K562 treated with DMSO at 1 percent for 4 hours (cell line): ENCODE data around the gene ANO8. TPM values are rescaled to one million over a fixed set of nuclear protein-coding genes. Genes with fewer than 3 reads are reported as not detected.

ENCODE experiments used
- total RNA-seq: library from RNA; unstranded; fragments of 300-600 nt; gene quantifications from 2 replicates; pipeline ENCODE4 v1.2.3, GENCODE V29; 2022; ENCODE audit not compliant: insufficient read depth

Gene ANO8, protein sequence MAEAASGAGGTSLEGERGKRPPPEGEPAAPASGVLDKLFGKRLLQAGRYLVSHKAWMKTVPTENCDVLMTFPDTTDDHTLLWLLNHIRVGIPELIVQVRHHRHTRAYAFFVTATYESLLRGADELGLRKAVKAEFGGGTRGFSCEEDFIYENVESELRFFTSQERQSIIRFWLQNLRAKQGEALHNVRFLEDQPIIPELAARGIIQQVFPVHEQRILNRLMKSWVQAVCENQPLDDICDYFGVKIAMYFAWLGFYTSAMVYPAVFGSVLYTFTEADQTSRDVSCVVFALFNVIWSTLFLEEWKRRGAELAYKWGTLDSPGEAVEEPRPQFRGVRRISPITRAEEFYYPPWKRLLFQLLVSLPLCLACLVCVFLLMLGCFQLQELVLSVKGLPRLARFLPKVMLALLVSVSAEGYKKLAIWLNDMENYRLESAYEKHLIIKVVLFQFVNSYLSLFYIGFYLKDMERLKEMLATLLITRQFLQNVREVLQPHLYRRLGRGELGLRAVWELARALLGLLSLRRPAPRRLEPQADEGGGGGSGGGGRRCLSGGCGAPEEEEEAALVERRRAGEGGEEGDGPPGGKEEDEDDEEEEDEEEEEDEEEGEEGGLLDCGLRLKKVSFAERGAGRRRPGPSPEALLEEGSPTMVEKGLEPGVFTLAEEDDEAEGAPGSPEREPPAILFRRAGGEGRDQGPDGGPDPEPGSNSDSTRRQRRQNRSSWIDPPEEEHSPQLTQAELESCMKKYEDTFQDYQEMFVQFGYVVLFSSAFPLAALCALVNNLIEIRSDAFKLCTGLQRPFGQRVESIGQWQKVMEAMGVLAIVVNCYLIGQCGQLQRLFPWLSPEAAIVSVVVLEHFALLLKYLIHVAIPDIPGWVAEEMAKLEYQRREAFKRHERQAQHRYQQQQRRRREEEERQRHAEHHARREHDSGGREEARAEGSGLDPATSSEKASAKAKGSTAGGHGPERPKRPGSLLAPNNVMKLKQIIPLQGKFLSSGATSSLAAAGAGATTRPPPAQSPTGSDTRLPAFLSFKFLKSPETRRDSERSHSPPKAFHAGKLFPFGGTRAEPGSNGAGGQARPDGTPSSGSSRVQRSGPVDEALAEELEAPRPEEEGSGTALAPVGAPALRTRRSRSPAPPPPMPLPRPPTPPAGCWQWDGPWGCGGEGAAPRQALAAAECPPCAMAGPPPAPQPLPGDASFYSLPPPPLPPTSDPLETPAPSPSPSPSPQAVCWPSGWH
- 7.5 and 12.0 TPM in 2 replicates for total RNA-seq

DNA sequence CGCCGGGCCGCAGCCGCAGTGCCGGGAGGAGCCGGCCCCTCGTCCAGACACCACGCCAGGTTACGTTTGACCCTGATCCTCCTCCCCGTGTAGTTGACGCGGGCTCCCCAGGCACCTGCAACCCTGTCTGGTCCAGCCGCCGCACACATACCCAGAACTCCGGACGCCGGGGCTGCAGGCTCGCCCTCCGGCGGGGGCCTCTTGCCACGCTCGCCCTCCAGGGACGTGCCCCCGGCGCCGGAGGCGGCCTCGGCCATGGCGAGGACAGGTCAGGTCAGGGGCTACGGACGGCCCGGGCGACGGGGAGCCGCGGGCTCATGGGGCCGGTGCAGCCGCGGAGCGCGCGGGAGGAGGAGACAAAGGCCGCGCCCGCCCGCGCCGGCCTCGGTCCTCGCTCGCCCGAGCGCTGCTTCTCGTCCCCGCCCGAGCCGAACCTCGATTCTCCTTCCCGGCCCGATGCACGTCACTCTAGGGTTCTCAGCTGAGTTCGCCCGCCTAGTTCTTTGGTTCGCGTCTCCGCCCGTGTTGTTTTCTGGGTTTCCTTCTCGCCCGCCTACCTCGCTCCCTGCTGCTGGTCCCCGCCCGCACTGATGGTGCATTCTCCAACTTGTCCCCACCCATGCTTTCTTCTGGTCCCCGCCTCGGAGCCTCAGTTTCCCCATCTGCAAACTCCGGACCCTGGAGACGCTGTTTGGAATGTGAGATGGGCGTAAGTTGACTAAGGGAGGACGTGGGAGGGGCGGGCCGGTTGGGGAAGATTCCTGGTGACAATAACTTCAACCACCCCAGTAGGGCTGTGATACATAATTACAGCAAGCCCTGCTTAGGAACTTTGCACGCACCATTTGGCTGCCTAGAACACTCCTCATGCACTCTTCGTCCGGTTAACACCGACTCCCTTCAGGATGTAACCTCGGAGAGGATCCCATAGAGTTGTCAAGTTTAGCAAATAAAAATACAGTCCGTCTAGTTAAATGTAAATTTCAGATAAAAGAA is at the start of gene ANO8:
Gene ANO8 (minus strand): TSS at position 442 of the 996 bp plus-strand sequence. CDS start 185 bp downstream, at position 257.

DNA sequence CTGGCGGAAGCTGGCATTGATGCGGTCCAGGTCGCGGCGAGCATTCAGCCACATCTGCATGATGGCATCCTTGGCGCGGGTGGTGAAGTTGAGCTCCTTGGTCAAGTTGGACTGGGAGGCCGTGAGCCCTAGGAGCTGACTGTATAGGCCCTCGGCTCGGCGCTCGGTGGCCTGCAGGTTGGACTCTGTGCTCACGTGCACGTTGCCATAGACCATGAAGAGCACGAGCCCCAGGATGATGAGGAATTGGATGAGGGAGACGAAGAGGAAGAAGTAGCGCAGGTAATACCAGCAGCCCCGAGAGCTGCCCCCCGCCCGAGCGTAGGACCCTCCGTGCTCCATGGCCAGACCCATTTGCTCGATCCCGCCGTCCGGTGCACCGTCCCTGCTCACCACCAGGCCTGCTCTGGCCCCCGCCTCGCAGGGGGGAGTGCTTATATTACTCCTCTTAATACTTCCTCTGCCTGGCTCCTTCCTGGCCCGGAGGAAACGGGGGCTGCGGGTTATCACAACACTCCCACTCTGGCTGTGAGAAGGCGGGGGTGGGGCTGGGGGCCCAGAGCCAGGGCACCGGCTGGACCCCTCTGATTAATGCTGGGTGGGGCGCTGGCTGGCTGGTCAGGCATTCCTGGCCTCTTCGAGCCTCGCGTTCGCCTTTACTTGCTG is 42.4 kb upstream of the ANO8 start, which contains the start of gene PLVAP:
Gene PLVAP (minus strand): TSS at position 408 of the 666 bp plus-strand sequence. CDS start 54 bp downstream, at position 354.

DNA sequence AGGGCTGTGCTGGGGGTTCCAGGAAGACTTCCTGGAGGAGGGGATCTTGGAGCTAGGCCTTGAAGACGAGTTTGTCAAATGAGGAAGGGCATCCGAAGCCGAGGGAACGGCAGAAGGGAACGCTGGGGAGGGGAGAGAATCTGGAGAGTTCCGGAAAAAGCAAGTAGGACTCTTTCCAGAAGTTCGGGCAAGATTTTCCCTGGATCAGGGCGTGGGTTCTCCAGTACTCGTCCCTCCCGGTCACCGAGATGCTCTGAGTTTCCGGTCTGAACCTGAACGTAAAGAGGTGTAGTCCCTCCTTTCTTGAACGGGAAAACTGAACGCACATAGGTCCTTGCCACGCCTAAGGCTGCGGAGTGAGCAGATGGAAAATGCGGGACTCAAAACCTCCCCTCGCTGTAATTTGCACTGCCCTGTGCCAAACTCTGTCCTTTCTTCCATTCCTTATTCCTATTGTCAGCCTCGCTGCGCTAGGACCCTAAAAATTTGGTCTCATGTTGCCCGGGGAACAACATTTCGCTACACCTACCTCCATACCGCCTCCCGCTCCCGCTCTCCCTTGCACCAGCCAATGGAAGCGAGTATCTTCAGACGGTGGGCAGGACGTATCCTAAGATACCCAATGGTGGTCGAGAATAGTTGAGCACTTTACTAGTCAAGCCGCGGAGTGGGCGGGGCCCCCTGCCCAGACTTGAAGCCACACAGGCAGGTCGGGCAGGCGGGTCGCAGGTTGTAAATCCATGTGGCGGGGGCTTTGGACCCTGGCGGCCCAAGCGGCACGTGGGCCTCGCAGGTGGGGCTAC is 2.4 kb upstream of the ANO8 start, which contains the start of gene GTPBP3:
Gene GTPBP3 (plus strand): TSS at position 682 of the 803 bp plus-strand sequence. CDS start 59 bp downstream, at position 741.

DNA sequence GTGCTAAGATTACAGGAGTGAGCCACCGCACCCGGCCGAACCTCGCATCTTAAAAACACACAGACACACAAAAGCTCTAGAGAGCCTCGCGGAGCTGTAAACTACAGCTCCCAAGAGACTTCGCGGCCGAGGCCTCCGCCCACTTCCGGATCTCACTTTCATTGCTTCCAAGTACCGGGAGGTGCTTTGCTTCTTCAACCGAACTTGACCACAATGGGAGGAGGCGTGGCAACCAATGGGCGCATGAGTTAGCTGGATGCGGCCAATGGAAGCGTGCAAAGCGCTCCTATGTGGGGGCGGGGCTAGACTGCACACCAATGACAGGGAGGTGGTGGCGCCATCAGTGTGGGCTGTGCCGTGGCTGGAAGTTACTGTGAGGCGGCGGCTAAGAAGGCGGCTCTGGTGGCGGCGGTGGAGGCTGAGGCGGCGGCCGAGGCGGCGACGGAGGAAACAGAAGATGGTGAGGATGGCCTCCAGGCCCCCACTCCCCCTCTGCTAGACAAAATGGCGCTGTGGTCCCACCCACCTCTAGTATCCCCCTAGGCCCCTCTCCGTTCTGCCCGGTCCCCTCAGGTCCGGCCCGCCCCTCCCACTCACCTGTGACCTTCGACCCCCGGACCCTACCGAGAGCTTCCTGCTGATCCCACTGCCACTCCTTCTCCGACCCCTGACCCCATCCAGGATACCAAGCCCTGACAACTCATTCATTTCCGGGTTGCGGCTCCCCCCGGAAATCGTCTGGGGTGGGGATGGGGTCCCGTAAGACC is 25.3 kb downstream of the ANO8 start, which contains the start of gene DDA1:
Gene DDA1 (plus strand): TSS at position 366 of the 767 bp plus-strand sequence. CDS start 92 bp downstream, at position 458.

DNA sequence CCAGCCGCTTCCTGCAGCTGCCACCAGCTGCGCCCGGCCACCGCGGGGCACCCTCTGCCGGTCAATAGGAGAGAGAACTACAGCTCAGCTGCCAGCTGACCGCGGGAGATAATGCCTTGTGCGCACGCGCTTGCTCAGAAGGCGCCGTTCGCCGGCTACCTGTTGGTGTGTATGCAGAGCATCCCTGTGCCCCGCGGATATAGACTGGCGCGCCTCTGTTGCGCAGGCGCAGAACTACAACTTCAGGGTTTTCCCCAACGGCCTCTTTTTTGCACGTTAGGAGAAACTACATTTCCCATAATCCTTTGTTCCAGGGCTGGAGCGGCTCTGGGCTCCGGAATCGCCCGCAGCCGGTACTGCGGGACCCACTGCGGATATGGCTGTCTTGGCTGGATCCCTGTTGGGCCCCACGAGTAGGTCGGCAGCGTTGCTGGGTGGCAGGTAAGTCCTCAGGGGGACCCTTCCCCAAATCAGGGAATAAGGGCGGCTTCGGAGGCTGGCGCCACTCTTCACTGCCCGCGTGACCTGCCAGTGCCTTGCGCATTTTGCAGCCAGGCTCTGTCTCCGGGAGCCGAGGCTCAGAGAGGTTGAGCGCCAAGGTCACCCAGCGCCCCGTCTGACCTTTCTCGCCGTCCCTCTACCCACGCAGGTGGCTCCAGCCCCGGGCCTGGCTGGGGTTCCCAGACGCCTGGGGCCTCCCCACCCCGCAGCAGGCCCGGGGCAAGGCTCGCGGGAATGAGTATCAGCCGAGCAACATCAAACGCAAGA is 29.0 kb downstream of the ANO8 start, which contains the start of gene MRPL34:
Gene MRPL34 (plus strand): TSS at position 356 of the 768 bp plus-strand sequence. CDS start 21 bp downstream, at position 377.

DNA sequence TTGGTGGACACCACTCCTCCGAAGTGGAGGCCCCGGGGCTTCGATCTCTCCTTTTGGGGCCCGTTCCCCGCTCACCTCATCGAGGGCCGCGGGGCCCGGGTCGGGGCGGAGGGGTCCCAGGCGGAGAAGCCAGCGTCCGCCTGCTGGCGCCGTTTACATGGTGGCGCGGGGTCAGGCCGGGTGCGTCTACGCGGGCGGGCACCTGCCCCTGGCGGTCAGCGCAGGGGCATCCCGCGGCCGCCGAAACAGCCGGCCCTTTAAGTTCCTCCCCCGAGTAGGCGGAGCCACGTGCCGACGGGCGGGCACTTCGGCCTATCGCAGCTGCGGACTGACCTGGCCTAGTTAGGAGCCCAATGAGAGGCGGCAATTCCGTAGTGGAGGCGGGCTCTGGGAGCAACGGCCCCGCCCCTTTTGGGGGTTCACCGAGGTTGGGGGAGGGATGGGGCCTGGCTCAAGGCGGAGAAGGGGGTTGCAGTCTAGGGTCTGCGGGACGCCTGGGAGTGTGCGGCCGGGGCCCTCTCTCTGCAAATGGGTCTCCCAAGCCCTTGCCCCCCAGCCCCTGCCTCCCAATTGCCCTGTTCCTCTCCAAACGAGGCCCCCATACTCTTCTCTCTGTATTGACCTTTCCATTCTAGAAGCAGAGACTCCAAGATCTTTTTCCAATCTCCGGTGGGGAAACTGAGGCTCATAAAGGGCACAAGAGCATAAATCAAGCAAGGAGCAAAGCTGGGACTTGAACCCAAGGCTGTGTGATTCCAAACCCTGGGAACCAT is 31.3 kb downstream of the ANO8 start, which contains the start of gene ABHD8:
Gene ABHD8 (minus strand): TSS at position 259 of the 773 bp plus-strand sequence. CDS start 1,809 bp downstream, outside the sequence.

DNA sequence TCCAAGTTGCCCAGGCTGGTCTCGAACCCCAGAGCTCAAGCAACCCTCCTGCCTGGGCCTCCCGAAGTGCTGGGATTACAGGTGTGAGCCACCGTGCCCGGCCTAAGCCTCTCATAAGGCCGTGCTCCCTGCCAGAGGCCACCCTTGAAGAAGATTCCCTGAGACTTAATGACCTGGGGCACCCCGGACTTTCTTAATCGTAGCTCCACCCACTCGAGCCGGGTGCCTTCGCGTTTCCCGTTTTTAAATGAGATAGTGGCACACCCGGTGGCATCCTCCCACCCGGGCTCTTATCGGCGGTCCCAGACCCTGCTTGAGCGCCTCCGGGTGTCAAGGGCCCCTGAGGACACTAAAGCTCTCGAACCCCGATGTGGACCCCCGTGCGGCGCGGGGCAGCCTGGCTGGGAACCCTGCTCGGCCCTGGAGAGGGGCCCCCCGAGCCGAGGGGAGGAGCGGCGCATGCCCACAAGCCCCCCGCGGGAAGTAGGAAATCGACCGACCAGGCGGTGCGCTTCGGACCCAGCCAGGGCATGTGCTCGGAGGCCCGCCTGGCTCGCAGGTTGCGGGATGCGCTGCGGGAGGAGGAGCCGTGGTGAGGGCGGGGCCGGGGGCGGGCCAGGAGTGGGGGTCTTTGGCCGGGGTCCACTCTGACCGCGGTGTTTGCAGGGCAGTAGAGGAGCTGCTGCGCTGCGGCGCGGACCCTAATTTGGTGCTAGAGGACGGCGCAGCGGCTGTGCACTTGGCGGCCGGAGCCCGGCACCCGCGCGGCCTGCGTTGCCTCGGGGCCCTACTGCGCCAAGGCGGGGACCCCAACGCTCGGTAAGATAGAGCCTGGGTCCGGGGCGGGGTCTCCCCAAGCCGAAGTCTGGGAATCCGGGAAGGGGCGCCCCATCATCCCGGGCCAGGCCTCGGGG is 53.0 kb downstream of the ANO8 start, which contains the start of gene ANKLE1:
Gene ANKLE1 (plus strand): TSS at position 511 of the 914 bp plus-strand sequence. CDS start 20 bp downstream, at position 531.

Other genes with a start within 250 kb of the ANO8 start
- 39.2 and 46.9 TPM in 2 replicates for gene USE1, start 119.5 kb downstream of the ANO8 start, total RNA-seq
- 60.4 and 70.3 TPM in 2 replicates for gene OCEL1, start 108.6 kb downstream of the ANO8 start, total RNA-seq
- 129 and 155 TPM in 2 replicates for gene NR2F6, start 88.9 kb downstream of the ANO8 start, total RNA-seq
- gene USHBP1, start 70.1 kb downstream of the ANO8 start, total RNA-seq: not detected in 2 replicates
- gene BABAM1, start 67.4 kb downstream of the ANO8 start, total RNA-seq: 90.0 and 120 TPM in 2 replicates
- 2.9 and 4.2 TPM in 2 replicates for gene ANKLE1, start 53.0 kb downstream of the ANO8 start, total RNA-seq
- 28.5 and 38.4 TPM in 2 replicates for gene ABHD8, start 31.4 kb downstream of the ANO8 start, total RNA-seq
- gene MRPL34, start 29.0 kb downstream of the ANO8 start, total RNA-seq: 106 and 115 TPM in 2 replicates
- 48.4 and 62.2 TPM in 2 replicates for gene DDA1, start 25.3 kb downstream of the ANO8 start, total RNA-seq
- gene GTPBP3, start 2.7 kb upstream of the ANO8 start, total RNA-seq: 58.9 and 72.2 TPM in 2 replicates
- 1.4 TPM in 1 of 2 replicates, not detected in the other for gene PLVAP, start 42.5 kb upstream of the ANO8 start, total RNA-seq
- 1.3 TPM in 1 of 2 replicates, not detected in the other for gene CCDC194, start 59.3 kb upstream of the ANO8 start, total RNA-seq
- 559 and 568 TPM in 2 replicates for gene BST2, start 70.8 kb upstream of the ANO8 start, total RNA-seq
- gene MVB12A, start 85.2 kb upstream of the ANO8 start, total RNA-seq: 75.4 and 81.5 TPM in 2 replicates
- not detected in 2 replicates for gene TMEM221, start 113.8 kb upstream of the ANO8 start, total RNA-seq
- gene NXNL1, start 126.1 kb upstream of the ANO8 start, total RNA-seq: not detected in 2 replicates
- gene SLC27A1, start 135.7 kb upstream of the ANO8 start, total RNA-seq: 2.2 and 3.1 TPM in 2 replicates
- 171 and 183 TPM in 2 replicates for gene PGLS, start 176.8 kb upstream of the ANO8 start, total RNA-seq
- gene COLGALT1, start 220.8 kb upstream of the ANO8 start, total RNA-seq: 81.7 and 93.7 TPM in 2 replicates